ENCODE data around the gene TMEM147. TPM values are rescaled to one million over a fixed set of nuclear protein-coding genes. Genes with fewer than 3 reads are reported as not detected.
A peak's percentile ranks its signal among the peaks of the same experiment; 100 is the strongest.

Gene TMEM147
- total and polyA plus RNA-seq, 10 of the 15 experiments (the other 5 are each of a cell fraction or from before 2014, with no cell fraction given), result 53.4 to 145 (median 79.3) TPM

DNA sequence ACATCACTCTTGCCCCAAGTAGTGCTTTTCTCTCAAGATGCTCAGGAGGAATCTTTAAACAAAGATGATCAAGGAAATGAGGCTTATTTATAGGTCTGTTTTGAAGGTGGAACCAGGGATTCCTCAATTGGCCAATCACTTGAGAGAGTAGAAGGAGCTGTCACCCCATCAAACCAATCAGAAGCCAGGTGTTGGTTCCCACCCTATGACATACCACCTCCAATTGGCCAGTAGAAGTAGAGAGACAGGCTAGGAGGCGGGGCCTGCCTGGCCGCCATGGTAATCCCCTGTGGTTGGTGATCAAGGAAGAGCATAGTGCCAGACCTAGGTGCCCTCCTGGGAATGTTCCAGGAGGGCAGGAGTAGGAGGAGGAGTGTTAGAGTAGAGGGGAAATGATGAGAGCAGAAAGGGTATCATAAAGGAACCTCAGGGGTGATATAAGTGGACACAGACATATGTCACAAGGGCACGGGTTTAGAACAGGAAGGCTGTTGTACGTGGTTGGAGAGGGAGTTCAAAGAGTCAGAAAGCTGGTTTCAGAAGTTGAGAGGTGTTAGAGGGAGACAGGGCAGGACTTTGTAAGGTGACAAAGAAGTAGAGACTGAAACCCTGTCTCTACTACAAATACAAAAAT, 51.1 kb downstream of the TMEM147 start (continued):
- TF ChIP-seq ZSCAN29 (IDR thresholded peaks at IDR 0.05) (no peak), ATF7 (IDR thresholded peaks at IDR 0.05; ENCODE audit: low read depth) (peak; percentile 72), SMARCA5 (IDR thresholded peaks at IDR 0.05) (no peak), POU2F2 (IDR thresholded peaks at IDR 0.05; ENCODE audit: borderline replicate concordance, low read depth, low read length) (no peak), CHD1 (IDR thresholded peaks at IDR 0.05; ENCODE audit: low read depth, low read length) (no peak), SREBF1 (IDR thresholded peaks at IDR 0.05; ENCODE audit: low read length) (no peak), KLF5 (IDR thresholded peaks at IDR 0.05; ENCODE audit: partially characterized antibody) (no peak), YBX1 (IDR thresholded peaks at IDR 0.05) (no peak), SUPT20H (IDR thresholded peaks at IDR 0.05; ENCODE audit: borderline replicate concordance, control insufficient read depth, low read depth, low read length) (no peak), KDM1A (IDR thresholded peaks at IDR 0.05; ENCODE audit: borderline replicate concordance) (no peak), CHD4 (IDR thresholded peaks at IDR 0.05) (no peak), NRF1 (conservative IDR thresholded peaks at IDR 0.05; ENCODE audit: low read depth, low read length) (no peak), FOXM1 (IDR thresholded peaks at IDR 0.05; ENCODE audit: low read depth, low read length) (no peak), TCF12 (IDR thresholded peaks at IDR 0.05; ENCODE audit: low read depth, low read length) (no peak), RBBP5 (conservative IDR thresholded peaks at IDR 0.05) (no peak), PAX5 (IDR thresholded peaks at IDR 0.05; ENCODE audit: borderline replicate concordance, low read depth, low read length) (no peak), SIX5 (IDR thresholded peaks at IDR 0.05; ENCODE audit: low read depth, low read length, severe bottlenecking) (no peak), ASH2L (IDR thresholded peaks at IDR 0.05; ENCODE audit: borderline replicate concordance, low read depth) (no peak), NFIC (IDR thresholded peaks at IDR 0.05; ENCODE audit: low read depth, low read length) (no peak), SIN3A (IDR thresholded peaks at IDR 0.05; ENCODE audit: low read depth, low read length) (no peak)
- TF ChIP-seq, protein P1, sequence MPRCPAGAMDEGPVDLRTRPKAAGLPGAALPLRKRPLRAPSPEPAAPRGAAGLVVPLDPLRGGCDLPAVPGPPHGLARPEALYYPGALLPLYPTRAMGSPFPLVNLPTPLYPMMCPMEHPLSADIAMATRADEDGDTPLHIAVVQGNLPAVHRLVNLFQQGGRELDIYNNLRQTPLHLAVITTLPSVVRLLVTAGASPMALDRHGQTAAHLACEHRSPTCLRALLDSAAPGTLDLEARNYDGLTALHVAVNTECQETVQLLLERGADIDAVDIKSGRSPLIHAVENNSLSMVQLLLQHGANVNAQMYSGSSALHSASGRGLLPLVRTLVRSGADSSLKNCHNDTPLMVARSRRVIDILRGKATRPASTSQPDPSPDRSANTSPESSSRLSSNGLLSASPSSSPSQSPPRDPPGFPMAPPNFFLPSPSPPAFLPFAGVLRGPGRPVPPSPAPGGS (IDR thresholded peaks at IDR 0.05; ENCODE audit: borderline replicate concordance, insufficient read depth, low read depth, low read length, poor library complexity, severe bottlenecking), result no peak
- TF ChIP-seq, protein P2, sequence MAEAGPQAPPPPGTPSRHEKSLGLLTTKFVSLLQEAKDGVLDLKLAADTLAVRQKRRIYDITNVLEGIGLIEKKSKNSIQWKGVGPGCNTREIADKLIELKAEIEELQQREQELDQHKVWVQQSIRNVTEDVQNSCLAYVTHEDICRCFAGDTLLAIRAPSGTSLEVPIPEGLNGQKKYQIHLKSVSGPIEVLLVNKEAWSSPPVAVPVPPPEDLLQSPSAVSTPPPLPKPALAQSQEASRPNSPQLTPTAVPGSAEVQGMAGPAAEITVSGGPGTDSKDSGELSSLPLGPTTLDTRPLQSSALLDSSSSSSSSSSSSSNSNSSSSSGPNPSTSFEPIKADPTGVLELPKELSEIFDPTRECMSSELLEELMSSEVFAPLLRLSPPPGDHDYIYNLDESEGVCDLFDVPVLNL (IDR thresholded peaks at IDR 0.05; ENCODE audit: low read depth, low read length), result no peak
- TF ChIP-seq, protein P3, sequence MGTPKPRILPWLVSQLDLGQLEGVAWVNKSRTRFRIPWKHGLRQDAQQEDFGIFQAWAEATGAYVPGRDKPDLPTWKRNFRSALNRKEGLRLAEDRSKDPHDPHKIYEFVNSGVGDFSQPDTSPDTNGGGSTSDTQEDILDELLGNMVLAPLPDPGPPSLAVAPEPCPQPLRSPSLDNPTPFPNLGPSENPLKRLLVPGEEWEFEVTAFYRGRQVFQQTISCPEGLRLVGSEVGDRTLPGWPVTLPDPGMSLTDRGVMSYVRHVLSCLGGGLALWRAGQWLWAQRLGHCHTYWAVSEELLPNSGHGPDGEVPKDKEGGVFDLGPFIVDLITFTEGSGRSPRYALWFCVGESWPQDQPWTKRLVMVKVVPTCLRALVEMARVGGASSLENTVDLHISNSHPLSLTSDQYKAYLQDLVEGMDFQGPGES (IDR thresholded peaks at IDR 0.05), result peak; percentile 31; the same call in 1 of the 2 replicates
- TF ChIP-seq, protein P4, sequence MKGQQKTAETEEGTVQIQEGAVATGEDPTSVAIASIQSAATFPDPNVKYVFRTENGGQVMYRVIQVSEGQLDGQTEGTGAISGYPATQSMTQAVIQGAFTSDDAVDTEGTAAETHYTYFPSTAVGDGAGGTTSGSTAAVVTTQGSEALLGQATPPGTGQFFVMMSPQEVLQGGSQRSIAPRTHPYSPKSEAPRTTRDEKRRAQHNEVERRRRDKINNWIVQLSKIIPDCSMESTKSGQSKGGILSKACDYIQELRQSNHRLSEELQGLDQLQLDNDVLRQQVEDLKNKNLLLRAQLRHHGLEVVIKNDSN (IDR thresholded peaks at IDR 0.05; ENCODE audit: borderline replicate concordance, extremely low read length, insufficient read depth, low read depth, low read length), result no peak
- TF ChIP-seq, protein P5, sequence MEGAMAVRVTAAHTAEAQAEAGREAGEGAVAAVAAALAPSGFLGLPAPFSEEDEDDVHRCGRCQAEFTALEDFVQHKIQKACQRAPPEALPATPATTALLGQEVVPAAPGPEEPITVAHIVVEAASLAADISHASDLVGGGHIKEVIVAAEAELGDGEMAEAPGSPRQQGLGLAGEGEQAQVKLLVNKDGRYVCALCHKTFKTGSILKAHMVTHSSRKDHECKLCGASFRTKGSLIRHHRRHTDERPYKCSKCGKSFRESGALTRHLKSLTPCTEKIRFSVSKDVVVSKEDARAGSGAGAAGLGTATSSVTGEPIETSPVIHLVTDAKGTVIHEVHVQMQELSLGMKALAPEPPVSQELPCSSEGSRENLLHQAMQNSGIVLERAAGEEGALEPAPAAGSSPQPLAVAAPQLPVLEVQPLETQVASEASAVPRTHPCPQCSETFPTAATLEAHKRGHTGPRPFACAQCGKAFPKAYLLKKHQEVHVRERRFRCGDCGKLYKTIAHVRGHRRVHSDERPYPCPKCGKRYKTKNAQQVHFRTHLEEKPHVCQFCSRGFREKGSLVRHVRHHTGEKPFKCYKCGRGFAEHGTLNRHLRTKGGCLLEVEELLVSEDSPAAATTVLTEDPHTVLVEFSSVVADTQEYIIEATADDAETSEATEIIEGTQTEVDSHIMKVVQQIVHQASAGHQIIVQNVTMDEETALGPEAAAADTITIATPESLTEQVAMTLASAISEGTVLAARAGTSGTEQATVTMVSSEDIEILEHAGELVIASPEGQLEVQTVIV (IDR thresholded peaks at IDR 0.05; ENCODE audit: borderline replicate concordance, partially characterized antibody), result no peak

Data from GM12878 (cell line).